GM12801 (cell line): ENCODE data around the gene GRIK4.

Experiments used
- TF ChIP-seq, protein P1 (sequence below): IDR thresholded peaks from one replicate; pipeline ENCODE4 v1.5.1; 2011; ENCODE audit warnings: control low read depth; ENCODE audit not compliant: insufficient read length; ENCODE audit errors: extremely low read depth

Gene GRIK4

DNA sequence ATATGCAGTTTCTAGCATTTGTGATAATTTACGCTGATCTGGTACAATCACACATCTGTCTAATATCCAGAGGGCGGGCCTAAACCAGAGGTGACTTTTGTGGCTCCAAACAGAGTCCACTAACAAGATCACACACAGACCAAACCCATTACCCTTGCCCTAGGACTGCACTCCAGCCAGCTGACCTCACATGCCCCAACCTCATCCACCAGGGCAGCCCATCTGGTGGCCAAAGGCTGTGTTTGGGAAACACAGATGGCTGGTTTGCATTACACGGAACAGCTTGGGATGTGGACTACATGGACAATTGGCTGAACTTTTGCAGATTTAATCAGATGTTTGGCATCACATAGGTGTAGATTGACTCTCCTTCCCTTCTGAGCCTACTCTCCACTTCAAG is 228.2 kb downstream of the GRIK4 start:
- TF ChIP-seq, protein P1, sequence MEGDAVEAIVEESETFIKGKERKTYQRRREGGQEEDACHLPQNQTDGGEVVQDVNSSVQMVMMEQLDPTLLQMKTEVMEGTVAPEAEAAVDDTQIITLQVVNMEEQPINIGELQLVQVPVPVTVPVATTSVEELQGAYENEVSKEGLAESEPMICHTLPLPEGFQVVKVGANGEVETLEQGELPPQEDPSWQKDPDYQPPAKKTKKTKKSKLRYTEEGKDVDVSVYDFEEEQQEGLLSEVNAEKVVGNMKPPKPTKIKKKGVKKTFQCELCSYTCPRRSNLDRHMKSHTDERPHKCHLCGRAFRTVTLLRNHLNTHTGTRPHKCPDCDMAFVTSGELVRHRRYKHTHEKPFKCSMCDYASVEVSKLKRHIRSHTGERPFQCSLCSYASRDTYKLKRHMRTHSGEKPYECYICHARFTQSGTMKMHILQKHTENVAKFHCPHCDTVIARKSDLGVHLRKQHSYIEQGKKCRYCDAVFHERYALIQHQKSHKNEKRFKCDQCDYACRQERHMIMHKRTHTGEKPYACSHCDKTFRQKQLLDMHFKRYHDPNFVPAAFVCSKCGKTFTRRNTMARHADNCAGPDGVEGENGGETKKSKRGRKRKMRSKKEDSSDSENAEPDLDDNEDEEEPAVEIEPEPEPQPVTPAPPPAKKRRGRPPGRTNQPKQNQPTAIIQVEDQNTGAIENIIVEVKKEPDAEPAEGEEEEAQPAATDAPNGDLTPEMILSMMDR = no peak

GRCh38 chr11:120740380-120740779 is 228.8 kb downstream of the GRIK4 start:
- TF ChIP-seq, protein P1 = no peak

GRCh38 chr11:120744016-120744994 is 232.8 kb downstream of the GRIK4 start:
- TF ChIP-seq, protein P1 = no peak

GRCh38 chr11:120746376-120746775 is 234.8 kb downstream of the GRIK4 start:
- TF ChIP-seq, protein P1 = no peak

- TF ChIP-seq, protein P1 = no peak
Observed at GRCh38 chr11:120746836-120747609, 235.5 kb downstream of the GRIK4 start.

DNA sequence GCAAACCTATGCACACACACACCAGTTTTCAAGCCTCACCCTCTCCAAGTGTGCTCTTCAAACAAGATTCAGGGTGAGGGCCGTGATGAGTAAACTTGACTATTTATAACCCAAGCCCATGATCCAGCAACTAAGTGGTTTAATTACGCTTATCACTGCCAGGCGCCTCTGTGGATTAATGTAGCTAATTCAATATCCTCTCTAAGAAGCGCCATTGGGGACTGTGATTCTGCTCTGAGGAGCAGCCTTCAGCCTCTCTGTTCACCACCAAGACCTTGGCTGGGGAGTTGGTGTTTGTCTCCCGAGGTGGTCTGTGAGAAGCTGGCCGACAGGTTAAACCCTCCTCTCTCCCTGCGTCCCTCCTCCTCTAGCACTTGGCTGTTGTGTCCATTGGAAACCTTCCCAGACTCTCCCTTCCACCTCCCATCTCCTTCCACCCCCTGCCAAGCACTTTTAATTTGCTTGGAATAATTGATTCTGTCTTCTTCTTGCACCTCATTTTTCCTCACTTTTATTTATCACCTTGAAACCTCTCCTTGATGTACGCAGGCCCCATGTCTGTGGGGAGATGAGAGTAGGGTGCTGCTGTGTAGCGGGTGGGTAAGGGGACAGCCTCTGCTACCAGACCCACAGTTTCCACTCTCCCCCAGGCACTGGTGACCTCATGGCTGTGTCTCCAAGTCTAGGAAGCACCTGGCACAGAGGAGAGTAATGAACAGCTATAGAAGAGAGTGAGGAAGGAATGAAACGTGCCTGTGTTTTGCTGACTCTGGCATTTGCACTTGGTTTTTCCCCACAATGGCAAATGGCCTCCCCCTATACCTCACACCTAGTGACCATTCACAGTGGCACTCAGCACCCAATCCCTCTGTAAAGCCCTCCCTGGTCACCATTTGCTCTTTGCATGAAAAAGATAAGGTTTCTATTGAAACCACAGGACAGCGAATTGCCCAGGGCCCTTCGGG is 236.6 kb downstream of the GRIK4 start:
- TF ChIP-seq, protein P1 = no peak
